Adrenal gland (tissue), 12 donors: Measurements from ENCODE around the gene SYCE3. TPM values are rescaled to one million over a fixed set of nuclear protein-coding genes. Genes with fewer than 3 reads are reported as not detected.

Source experiments
- DNase-seq, 7 donors: peaks; one replicate each; pipeline ENCODE4 v3.0.0-alpha.2; 2019 to 2020
- H3K27ac ChIP-seq, 5 donors: fragments of 200-600 bp; sonication (generic) in 4 of 5; 1 replicate in 3 of 5; 2 replicates in 2 of 5; pipeline versions ENCODE4 v1.5.1 to v1.8.0; 2016 to 2020; ENCODE audit warnings: mild to moderate bottlenecking in 1 of 5
- H3K27me3 ChIP-seq: fragments of 200-600 bp; 2 replicates; pipeline ENCODE4 v1.8.0; 2021
- H3K36me3 ChIP-seq, 2 donors: fragments of 200-600 bp; replicated peaks in 1 of 2; 1 replicate in 1 of 2; 2 replicates in 1 of 2; pipeline versions ENCODE4 v1.5.1 to v1.8.0; 2018 to 2022
- H3K4me1 ChIP-seq, 2 donors: fragments of 200-600 bp; replicated peaks in 1 of 2; 1 replicate in 1 of 2; 2 replicates in 1 of 2; pipeline versions ENCODE4 v1.5.1 to v1.8.0; 2018 to 2021
- H3K4me3 ChIP-seq, 4 donors: fragments of 200-600 bp; sonication (generic) in 3 of 4; one replicate each; pipeline ENCODE4 v1.5.1; 2016 to 2018
- H3K9me3 ChIP-seq, 3 donors: fragments of 200-600 bp; sonication (generic) in 1 of 3; replicated peaks in 1 of 3; 1 replicate in 2 of 3; 2 replicates in 1 of 3; pipeline versions ENCODE4 v1.5.1 to v1.8.0; 2016 to 2021
- CTCF ChIP-seq, 6 experiments: fragments of 450-650 bp in 4 of 6; fragments of 200-600 bp in 2 of 6; sonication (generic) in 1 of 6; IDR thresholded peaks; 1 replicate in 5 of 6; 2 replicates in 1 of 6; pipeline versions ENCODE4 v1.5.1 to v1.8.0; 2016 to 2021; ENCODE audit warnings: antibody characterized with exemption in 6 of 6, mild to moderate bottlenecking in 2 of 6, moderate library complexity in 1 of 6
- POLR2A ChIP-seq, 2 donors: fragments of 450-650 bp; IDR thresholded peaks; one replicate each; pipeline ENCODE4 v1.6.1; 2017; ENCODE audit warnings: antibody characterized with exemption in 2 of 2, mild to moderate bottlenecking in 2 of 2, moderate library complexity in 1 of 2
- WGBS, 4 donors: extraction: QIAGEN DNeasy Blood & Tissue Kit in 2 of 4; methylation state at CpG; one replicate each; pipeline versions ENCODE4 v1.1.5 to v1.1.7; 2013 to 2017; 5-methylcytosine and 5-hydroxymethylcytosine counted together
- intact Hi-C, 2 donors: fragments of 100-400 bp; cut with DNase I; formaldehyde crosslinking; loops; one replicate each; pipeline versions ENCODE4 v1.14.1 to v1.15.0; 2022 to 2023
- polyA plus RNA-seq, 3 donors: library from polyadenylated mRNA; stranded (reverse); fragments of 200-250 nt in 2 of 3; fragments of 350-450 nt in 1 of 3; fragmentation: Illumina TruSeq in 1 of 3; extraction: RNeasy Lipid Tissue Mini Kit (QIAGEN cat#74804) in 1 of 3; gene quantifications; one replicate each; pipeline ENCODE4 v1.2.3, GENCODE V29; 2013 to 2014
- total RNA-seq, 9 donors: library from RNA; depleted of rRNA in 4 of 9; stranded (reverse); fragments of >200 nt in 4 of 9; fragments of 120-200 nt in 1 of 9; fragmentation: NEBNext Ultra II Directional in 1 of 9; extraction: Animal tissue kit (Norgen Biotek cat#: 25700) in 1 of 9; gene quantifications; one replicate each; pipeline versions ENCODE4 v1.1.0 to v1.2.4, GENCODE V29; 2013 to 2023
- donor health status: healthy with polysubstance abuse.
- donor health status: Bipolar disorder and iron deficiency.
- donor health status: DM: yes; HTN: yes; CAD: no.
- donor health status: DM: no; HTN: no; CAD: no.
- donor health status: DM: no; HTN: no; CAD: no.
- donor health status: DM: yes; HTN: yes; CAD: no.

SYCE3 gene
- total and polyA plus RNA-seq, 12 donors = 0.57 to 7.2 (median 0.87) TPM; not detected in 5

- H3K27me3 ChIP-seq = peaks cover 26% of the 10 kb centered on the region
- 74 to 86% (median 79%) methylated on average over 16 to 68 of the region's 68 CpGs for WGBS, 4 donors
- no peaks in the 10 kb centered on the region for H3K9me3 ChIP-seq
- no peak overlapping the region for H3K27ac ChIP-seq
- H3K36me3 ChIP-seq = no peaks in the 10 kb centered on the region
- intact Hi-C loops = no loop called here
- no peak for DNase-seq
- peak overlapping the region in 1 of 4 donors; percentile 23 for H3K4me3 ChIP-seq
- TF ChIP-seq POLR2A (IDR thresholded peaks at IDR 0.05) = no peak
- no peak for TF ChIP-seq CTCF (IDR thresholded peaks at IDR 0.05)
- peaks cover 0 to 4% of the 10 kb centered on the region in 2 donors for H3K4me1 ChIP-seq
These were observed 13.6 kb downstream of the SYCE3 start for GRCh38 chr22:50548921-50549790.

- intact Hi-C loops = no loop called here
- WGBS, 4 donors = 37 to 50% (median 41%) methylated on average over 10 to 56 of the region's 56 CpGs
- no peak for DNase-seq
- no peaks in the 10 kb centered on the region for H3K9me3 ChIP-seq
- H3K4me1 ChIP-seq = peaks cover 0 to 12% of the 10 kb centered on the region in 2 donors
- H3K36me3 ChIP-seq = no peaks in the 10 kb centered on the region
- TF ChIP-seq CTCF (IDR thresholded peaks at IDR 0.05) = no peak
- TF ChIP-seq POLR2A (IDR thresholded peaks at IDR 0.05) = no peak
- H3K27me3 ChIP-seq = peaks cover 26% of the 10 kb centered on the region
- H3K27ac ChIP-seq = no peak overlapping the region
- peak overlapping the region in 1 of 4 donors; percentile 23 for H3K4me3 ChIP-seq
These were observed 14.4 kb downstream of the SYCE3 start for GRCh38 chr22:50548040-50548920.

- Histone ChIP-seq H3K36me3 (no peaks in the 10 kb centered on the region), H3K4me1 (peaks cover 0 to 12% of the 10 kb centered on the region in 2 donors), H3K4me3 (no peak overlapping the region), H3K27ac (no peak overlapping the region), H3K9me3 (no peaks in the 10 kb centered on the region), H3K27me3 (peaks cover 26% of the 10 kb centered on the region)
- TF ChIP-seq POLR2A (IDR thresholded peaks at IDR 0.05) (no peak), CTCF (IDR thresholded peaks at IDR 0.05) (no peak)
- 22 to 67% (median 25%) methylated on average over 5 to 35 of the region's 35 CpGs for WGBS, 4 donors
- no peak for DNase-seq
- intact Hi-C loops = no loop called here
These were observed 15.3 kb downstream of the SYCE3 start for GRCh38 chr22:50547263-50547985.
